GM12873 (cell line): ENCODE results near the gene BEND7.

ENCODE experiments used
- CTCF ChIP-seq: IDR thresholded peaks from 2 replicates; pipeline ENCODE4 v1.5.1; 2012; ENCODE audit warnings: low read depth, mild to moderate bottlenecking, moderate library complexity, low read length, control low read depth; ENCODE audit not compliant: insufficient read depth; ENCODE audit errors: missing control alignments

BEND7 gene

DNA sequence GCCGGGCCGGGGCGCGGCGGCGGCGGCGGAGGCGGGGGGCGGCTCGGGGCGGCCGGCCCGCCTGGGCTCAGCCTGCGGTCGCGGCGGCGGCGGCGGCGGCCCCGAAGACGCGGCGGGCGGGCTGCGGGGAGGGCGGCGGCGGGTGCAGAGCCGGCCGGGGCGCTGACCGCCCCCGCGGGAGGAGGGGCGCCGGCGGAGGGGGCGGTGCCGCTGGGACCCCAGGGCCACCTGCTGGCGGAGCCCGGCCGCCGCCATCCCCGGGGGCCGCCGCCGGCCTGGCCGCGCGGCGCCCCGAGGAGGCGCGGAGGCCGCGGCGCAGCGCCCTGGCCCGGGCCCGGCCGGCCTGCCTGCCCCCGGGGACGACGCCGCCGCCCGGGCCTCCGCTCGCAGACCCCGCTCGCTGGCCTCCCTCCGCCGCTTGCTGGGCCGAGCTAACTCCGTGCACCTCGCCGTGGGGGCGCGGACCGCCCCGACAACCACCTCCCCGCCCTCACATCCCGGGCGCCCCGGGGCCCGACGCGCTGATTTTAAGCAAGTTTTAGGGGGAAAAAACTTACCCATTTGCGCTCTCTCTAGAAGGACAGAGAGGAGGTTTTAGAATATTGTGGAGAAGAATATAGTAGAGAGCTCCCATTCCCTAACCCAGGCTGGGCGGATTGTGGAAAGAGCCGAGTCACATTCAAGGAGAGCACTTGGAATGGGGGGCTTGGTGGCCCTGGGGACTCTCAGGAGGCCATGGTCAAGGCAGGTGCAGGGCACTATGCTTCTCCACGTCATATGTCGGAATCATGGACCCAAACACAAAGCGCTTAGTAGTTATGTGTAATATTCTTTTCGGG, at the start of gene BEND7:
Gene BEND7 (minus strand): TSS at position 140 of the 839 bp plus-strand sequence. CDS start 481 bp downstream, outside the sequence.
- TF ChIP-seq CTCF = no peak

DNA sequence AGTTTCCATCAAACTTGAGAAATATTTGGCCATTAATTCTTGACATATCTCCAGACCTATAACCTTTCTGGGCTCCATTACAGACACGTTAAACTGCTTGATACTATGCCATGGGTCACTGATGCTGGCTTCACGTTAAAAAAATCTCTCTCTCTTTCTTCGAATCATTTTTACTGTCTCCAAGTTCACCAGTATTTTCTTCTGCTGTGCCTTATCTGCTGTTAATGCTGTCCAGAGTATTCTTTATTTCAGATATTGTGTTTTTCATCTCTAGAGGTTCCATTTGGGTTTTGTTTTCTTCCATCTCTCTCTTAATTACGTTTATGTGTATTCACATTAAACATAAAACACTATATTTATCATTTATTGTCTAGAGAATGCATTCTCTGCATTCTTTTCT, 45.1 kb upstream of the BEND7 start:
- TF ChIP-seq CTCF = no peak

DNA sequence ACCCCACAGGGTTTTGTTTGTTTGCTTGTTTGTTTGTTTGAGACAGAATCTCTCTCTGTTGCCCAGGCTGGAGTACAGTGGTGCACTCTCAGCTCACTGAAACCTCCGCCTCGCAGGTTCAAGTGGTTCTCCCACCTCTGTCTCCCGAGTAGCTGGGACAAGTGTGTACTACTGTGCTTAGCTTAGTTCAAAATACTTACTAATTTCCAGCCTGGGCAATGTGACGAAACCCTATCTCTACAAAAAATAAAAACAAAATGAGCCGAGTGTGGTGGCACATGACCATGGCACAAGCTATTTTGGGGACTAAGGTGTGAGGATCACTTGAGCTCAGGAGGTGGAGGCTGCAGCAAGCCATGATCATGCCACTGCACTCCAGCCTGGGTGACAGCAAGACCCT, 42.7 kb upstream of the BEND7 start:
- no peak for TF ChIP-seq CTCF

- TF ChIP-seq CTCF = no peak
Observed at GRCh38 chr10:13567030-13567429, 38.2 kb upstream of the BEND7 start.

GRCh38 chr10:13564576-13564975, 35.8 kb upstream of the BEND7 start:
- TF ChIP-seq CTCF = no peak

- no peak for TF ChIP-seq CTCF
Observed at GRCh38 chr10:13563481-13564445, 34.9 kb upstream of the BEND7 start.

DNA sequence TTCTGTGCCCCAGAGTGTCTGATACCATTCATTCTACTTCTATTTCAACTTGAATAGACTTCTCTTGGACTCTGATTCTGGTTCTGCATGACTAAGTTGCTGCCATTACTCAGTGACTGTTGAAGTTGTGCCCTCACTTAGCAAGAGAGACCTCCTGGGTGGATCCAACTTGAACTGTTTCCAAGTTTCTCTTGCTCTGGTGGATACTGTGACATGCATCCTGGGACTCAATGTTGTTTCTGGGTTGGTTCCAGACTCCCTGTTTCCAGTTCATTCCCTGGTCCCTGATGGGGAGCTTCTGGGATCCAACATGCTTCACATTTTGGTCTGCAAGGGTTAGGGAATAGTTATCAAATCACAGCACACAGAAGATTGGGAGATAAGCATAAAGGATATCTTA, 31.8 kb upstream of the BEND7 start:
- no peak for TF ChIP-seq CTCF
